Astrocyte (in vitro differentiated cells and primary cell): ENCODE measurements around the gene EGFLAM. TPM values are rescaled to one million over a fixed set of nuclear protein-coding genes. Genes with fewer than 3 reads are reported as not detected.

Source experiments
- DNase-seq: peaks from one replicate; pipeline ENCODE4 v3.0.0-alpha.2; 2010; ENCODE audit warnings: low read depth
- FAIRE-seq: peaks from 2 replicates; lab custom pipeline; 2011; peaks lifted over from hg19 to GRCh38; lab: Jason Lieb, UNC
- H2AFZ ChIP-seq: 2 replicates; pipeline ENCODE4 v1.6.0; 2012; ENCODE audit warnings: low read depth, low read length, inconsistent platforms
- H3K27ac ChIP-seq: 2 replicates; pipeline ENCODE4 v1.5.1; 2011; ENCODE audit warnings: low read depth, low read length, inconsistent platforms
- H3K27me3 ChIP-seq: 2 replicates; pipeline ENCODE4 v1.6.0; 2011; ENCODE audit warnings: low read length, inconsistent platforms; ENCODE audit not compliant: insufficient read depth
- H3K36me3 ChIP-seq: 2 replicates; pipeline ENCODE4 v1.5.1; 2011; ENCODE audit warnings: low read length, inconsistent platforms; ENCODE audit not compliant: insufficient read depth
- H3K4me1 ChIP-seq: 2 replicates; pipeline ENCODE4 v1.5.1; 2011; ENCODE audit warnings: low read length, inconsistent platforms; ENCODE audit not compliant: insufficient read depth
- H3K4me2 ChIP-seq: 2 replicates; pipeline ENCODE4 v1.6.0; 2012; ENCODE audit warnings: low read length, inconsistent platforms
- H3K4me3 ChIP-seq: 2 replicates; pipeline ENCODE4 v1.5.1; 2011; ENCODE audit warnings: low read depth, mild to moderate bottlenecking, low read length, inconsistent platforms; ENCODE audit not compliant: insufficient read depth
- H3K79me2 ChIP-seq: 2 replicates; pipeline ENCODE4 v1.6.0; 2012; ENCODE audit warnings: mild to moderate bottlenecking, low read length, inconsistent platforms; ENCODE audit not compliant: insufficient read depth
- H3K9ac ChIP-seq: 2 replicates; pipeline ENCODE4 v1.6.0; 2012; ENCODE audit warnings: mild to moderate bottlenecking, low read length, inconsistent platforms
- H3K9me3 ChIP-seq: 2 replicates; pipeline ENCODE4 v1.5.1; 2012; ENCODE audit warnings: low read depth, mild to moderate bottlenecking, low read length, inconsistent platforms; ENCODE audit not compliant: insufficient read depth
- H4K20me1 ChIP-seq: 2 replicates; pipeline ENCODE4 v1.6.0; 2012; ENCODE audit warnings: low read length, inconsistent platforms; ENCODE audit not compliant: insufficient read depth
- H3K27ac Mint-ChIP-seq: one replicate; pipeline ENCODE4 v1.8.0; 2021; ENCODE audit warnings: mild to moderate bottlenecking, mixed read lengths; ENCODE audit not compliant: unreplicated experiment
- H3K27me3 Mint-ChIP-seq: one replicate; pipeline ENCODE4 v1.8.0; 2021; ENCODE audit warnings: low read depth, mixed read lengths; ENCODE audit not compliant: unreplicated experiment
- H3K36me3 Mint-ChIP-seq: one replicate; pipeline ENCODE4 v1.8.0; 2021; ENCODE audit warnings: low read depth, mixed read lengths; ENCODE audit not compliant: unreplicated experiment
- H3K4me1 Mint-ChIP-seq: one replicate; pipeline ENCODE4 v1.8.0; 2021; ENCODE audit warnings: low read depth, mixed read lengths; ENCODE audit not compliant: unreplicated experiment
- H3K4me3 Mint-ChIP-seq: one replicate; pipeline ENCODE4 v1.8.0; 2021; ENCODE audit warnings: mild to moderate bottlenecking, moderate library complexity, mixed read lengths; ENCODE audit not compliant: unreplicated experiment
- H3K9me3 Mint-ChIP-seq: one replicate; pipeline ENCODE4 v1.8.0; 2021; ENCODE audit warnings: mild to moderate bottlenecking, mixed read lengths; ENCODE audit not compliant: unreplicated experiment
- EZH2 ChIP-seq: IDR thresholded peaks from 2 replicates; pipeline ENCODE4 v1.6.1; 2012; ENCODE audit warnings: mild to moderate bottlenecking, low read length, inconsistent platforms; ENCODE audit not compliant: insufficient read depth
- total RNA-seq: library from RNA; stranded (reverse); gene quantifications from 2 replicates; pipeline ENCODE4 v1.2.1, GENCODE V29; 2021
- TF ChIP-seq, protein P1 (sequence below): IDR thresholded peaks from 2 replicates; pipeline ENCODE4 v1.5.1; 2011; ENCODE audit warnings: low read depth, mild to moderate bottlenecking, inconsistent platforms, low read length, moderate library complexity; ENCODE audit not compliant: insufficient read depth

Gene EGFLAM
- total RNA-seq, 1 donor from 2014 or later = 1.0 TPM

DNA sequence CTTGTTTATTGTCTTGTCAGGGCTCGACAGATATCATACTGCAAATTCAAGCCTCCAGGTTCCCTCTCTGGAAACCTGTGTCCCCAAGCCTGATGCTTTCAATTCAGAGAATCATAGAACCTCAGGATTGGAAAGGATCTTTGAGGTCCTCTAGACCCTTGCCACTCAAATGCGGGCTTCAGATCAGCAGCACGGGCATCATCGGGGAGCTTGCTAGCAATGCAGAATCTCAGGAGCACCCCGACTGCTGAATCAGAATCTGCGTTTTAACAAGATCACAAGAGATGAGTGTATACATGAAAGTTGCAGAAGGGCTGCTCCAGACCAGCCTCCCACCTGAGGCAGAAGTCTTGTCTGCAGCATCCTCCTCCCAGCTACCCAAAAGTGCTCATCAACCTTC is 13.1 kb upstream of the EGFLAM start:
- no peak for FAIRE-seq

DNA sequence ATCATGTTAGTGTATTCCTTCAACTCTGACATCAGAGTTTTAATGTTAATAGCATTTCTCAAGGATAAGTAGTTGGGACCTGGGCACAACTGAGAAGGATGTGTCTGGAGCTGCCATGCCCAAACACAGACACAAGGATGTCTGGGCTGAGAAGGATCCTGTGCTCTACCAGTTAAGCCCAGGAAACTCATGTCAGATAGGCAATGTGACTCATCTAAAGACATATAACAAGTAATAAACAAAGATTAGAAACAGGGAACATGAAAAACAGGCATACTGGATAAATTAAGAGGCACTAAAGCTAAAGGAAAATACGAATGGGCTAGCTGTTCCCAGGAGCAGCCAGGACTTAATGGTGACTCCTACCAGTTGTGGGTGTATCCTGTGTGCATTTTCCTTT is 9.1 kb upstream of the EGFLAM start:
- Mint-ChIP-seq H3K27me3 (peaks cover 5% of the 10 kb centered on the region), H3K36me3 (no peaks in the 10 kb centered on the region), H3K27ac (no peak overlapping the region), H3K4me3 (no peak overlapping the region), H3K4me1 (peaks cover 5% of the 10 kb centered on the region), H3K9me3 (peaks cover 4% of the 10 kb centered on the region)
- no peak for TF ChIP-seq EZH2
- H3K4me1 ChIP-seq = no peaks in the 10 kb centered on the region
- H3K79me2 ChIP-seq = no peaks in the 10 kb centered on the region
- no peaks in the 10 kb centered on the region for H3K27me3 ChIP-seq
- H3K4me3 ChIP-seq = no peak overlapping the region
- no peaks in the 10 kb centered on the region for H3K9me3 ChIP-seq
- H3K9ac ChIP-seq = no peak overlapping the region
- FAIRE-seq (no peak), DNase-seq (no peak)
- no peaks in the 10 kb centered on the region for H3K36me3 ChIP-seq
- H3K27ac ChIP-seq = no peak overlapping the region
- no peak overlapping the region for H2AFZ ChIP-seq
- H4K20me1 ChIP-seq = no peaks in the 10 kb centered on the region
- H3K4me2 ChIP-seq = no peak overlapping the region

More for the DNA sequence above, 13.1 kb upstream of the EGFLAM start:
- H3K4me3 Mint-ChIP-seq = no peak overlapping the region
- no peaks in the 10 kb centered on the region for H3K27me3 ChIP-seq
- H3K27ac Mint-ChIP-seq = no peak overlapping the region
- no peak overlapping the region for H3K27ac ChIP-seq
- DNase-seq = no peak
- peaks cover 6% of the 10 kb centered on the region for H3K27me3 Mint-ChIP-seq
- H3K4me1 ChIP-seq = no peaks in the 10 kb centered on the region
- H3K36me3 ChIP-seq = no peaks in the 10 kb centered on the region
- H3K4me2 ChIP-seq = no peak overlapping the region
- no peaks in the 10 kb centered on the region for H3K4me1 Mint-ChIP-seq
- H3K9ac ChIP-seq = no peak overlapping the region
- TF ChIP-seq EZH2 = no peak
- TF ChIP-seq, protein P1, sequence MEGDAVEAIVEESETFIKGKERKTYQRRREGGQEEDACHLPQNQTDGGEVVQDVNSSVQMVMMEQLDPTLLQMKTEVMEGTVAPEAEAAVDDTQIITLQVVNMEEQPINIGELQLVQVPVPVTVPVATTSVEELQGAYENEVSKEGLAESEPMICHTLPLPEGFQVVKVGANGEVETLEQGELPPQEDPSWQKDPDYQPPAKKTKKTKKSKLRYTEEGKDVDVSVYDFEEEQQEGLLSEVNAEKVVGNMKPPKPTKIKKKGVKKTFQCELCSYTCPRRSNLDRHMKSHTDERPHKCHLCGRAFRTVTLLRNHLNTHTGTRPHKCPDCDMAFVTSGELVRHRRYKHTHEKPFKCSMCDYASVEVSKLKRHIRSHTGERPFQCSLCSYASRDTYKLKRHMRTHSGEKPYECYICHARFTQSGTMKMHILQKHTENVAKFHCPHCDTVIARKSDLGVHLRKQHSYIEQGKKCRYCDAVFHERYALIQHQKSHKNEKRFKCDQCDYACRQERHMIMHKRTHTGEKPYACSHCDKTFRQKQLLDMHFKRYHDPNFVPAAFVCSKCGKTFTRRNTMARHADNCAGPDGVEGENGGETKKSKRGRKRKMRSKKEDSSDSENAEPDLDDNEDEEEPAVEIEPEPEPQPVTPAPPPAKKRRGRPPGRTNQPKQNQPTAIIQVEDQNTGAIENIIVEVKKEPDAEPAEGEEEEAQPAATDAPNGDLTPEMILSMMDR = no peak
- no peak overlapping the region for H2AFZ ChIP-seq
- no peaks in the 10 kb centered on the region for H4K20me1 ChIP-seq
- no peaks in the 10 kb centered on the region for H3K79me2 ChIP-seq
- no peaks in the 10 kb centered on the region for H3K9me3 Mint-ChIP-seq
- H3K4me3 ChIP-seq = no peak overlapping the region
- no peaks in the 10 kb centered on the region for H3K9me3 ChIP-seq
- H3K36me3 Mint-ChIP-seq = no peaks in the 10 kb centered on the region

DNA sequence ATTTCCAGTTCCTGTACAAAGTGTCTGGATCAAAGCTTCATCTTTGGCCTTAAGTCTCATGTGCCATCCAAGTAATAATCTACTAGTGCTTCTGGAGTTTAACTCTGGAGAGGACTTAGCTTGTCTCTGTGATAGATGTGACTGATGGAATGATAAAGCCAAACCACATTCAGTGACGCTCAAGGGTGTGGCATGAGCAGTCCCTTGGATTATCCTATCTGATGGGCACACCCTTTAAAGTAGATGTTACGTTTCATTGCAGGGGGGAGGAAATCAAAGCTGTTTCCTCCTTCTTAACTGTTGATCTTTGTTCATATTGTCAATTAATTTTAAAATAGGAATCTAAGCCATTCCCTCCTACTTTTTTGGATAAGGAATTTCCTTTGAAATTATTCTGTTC is 8.5 kb upstream of the EGFLAM start:
- FAIRE-seq (no peak), DNase-seq (no peak)
- H4K20me1 ChIP-seq = no peaks in the 10 kb centered on the region
- no peaks in the 10 kb centered on the region for H3K79me2 ChIP-seq
- no peak overlapping the region for H3K4me3 Mint-ChIP-seq
- peaks cover 8% of the 10 kb centered on the region for H3K27me3 Mint-ChIP-seq
- no peaks in the 10 kb centered on the region for H3K36me3 ChIP-seq
- H3K4me2 ChIP-seq = no peak overlapping the region
- H3K4me1 ChIP-seq = no peaks in the 10 kb centered on the region
- no peaks in the 10 kb centered on the region for H3K9me3 ChIP-seq
- H3K9me3 Mint-ChIP-seq = peaks cover 4% of the 10 kb centered on the region
- H3K27ac ChIP-seq = no peak overlapping the region
- H2AFZ ChIP-seq = no peak overlapping the region
- no peaks in the 10 kb centered on the region for H3K27me3 ChIP-seq
- H3K4me1 Mint-ChIP-seq = peaks cover 5% of the 10 kb centered on the region
- no peak overlapping the region for H3K4me3 ChIP-seq
- no peaks in the 10 kb centered on the region for H3K36me3 Mint-ChIP-seq
- no peak overlapping the region for H3K27ac Mint-ChIP-seq
- no peak overlapping the region for H3K9ac ChIP-seq
- no peak for TF ChIP-seq EZH2
- TF ChIP-seq, protein P1 = no peak
